Immature natural killer cell (primary cell): ENCODE data around the gene MOB1B. TPM values are rescaled to one million over a fixed set of nuclear protein-coding genes. Genes with fewer than 3 reads are reported as not detected.
A peak's percentile ranks its signal among the peaks of the same experiment; 100 is the strongest.
"Not testable (repeated sequence)": the region's sequence is repeated elsewhere in the genome, so short reads cannot be mapped to it uniquely, and the experiment has no call there.

Source experiments
- DNase-seq, 3 donors: peaks; one replicate each; pipeline ENCODE4 v3.0.0; 2022; ENCODE audit warnings: mixed read lengths in 1 of 3
- H3K27ac Mint-ChIP-seq, 6 donors: one replicate each; pipeline ENCODE4 v1.8.0; 2020; ENCODE audit warnings: mixed read lengths in 6 of 6, mild to moderate bottlenecking in 5 of 6, inconsistent platforms in 4 of 6, moderate library complexity in 3 of 6
- H3K27me3 Mint-ChIP-seq, 3 donors: one replicate each; pipeline ENCODE4 v1.8.0; 2020 to 2021; ENCODE audit warnings: low read depth in 3 of 3, mild to moderate bottlenecking in 3 of 3, mixed read lengths in 3 of 3, moderate library complexity in 3 of 3, inconsistent platforms in 1 of 3
- H3K36me3 Mint-ChIP-seq, 3 donors: one replicate each; pipeline ENCODE4 v1.8.0; 2020; ENCODE audit warnings: mixed read lengths in 3 of 3, inconsistent platforms in 2 of 3, mild to moderate bottlenecking in 2 of 3
- H3K4me1 Mint-ChIP-seq, 2 donors: one replicate each; pipeline ENCODE4 v1.8.0; 2020; ENCODE audit warnings: inconsistent platforms in 2 of 2, mild to moderate bottlenecking in 2 of 2, mixed read lengths in 2 of 2, moderate library complexity in 1 of 2
- H3K4me3 Mint-ChIP-seq, 5 donors: one replicate each; pipeline ENCODE4 v1.8.0; 2020; ENCODE audit warnings: mild to moderate bottlenecking in 5 of 5, mixed read lengths in 5 of 5, inconsistent platforms in 3 of 5, moderate library complexity in 3 of 5
- H3K9me3 Mint-ChIP-seq, 6 donors: one replicate each; pipeline ENCODE4 v1.8.0; 2020; ENCODE audit warnings: mild to moderate bottlenecking in 6 of 6, mixed read lengths in 6 of 6, inconsistent platforms in 4 of 6, moderate library complexity in 3 of 6
- polyA plus RNA-seq, 3 donors: library from polyadenylated mRNA; unstranded; fragments of 300-500 nt; fragmentation: Illumina TruSeq; gene quantifications; one replicate each; pipeline ENCODE4 v1.2.3, GENCODE V29; 2021

Gene MOB1B
- polyA plus RNA-seq, 3 donors from 2014 or later, result 1.6 to 1.9 TPM; not detected in 1

DNA sequence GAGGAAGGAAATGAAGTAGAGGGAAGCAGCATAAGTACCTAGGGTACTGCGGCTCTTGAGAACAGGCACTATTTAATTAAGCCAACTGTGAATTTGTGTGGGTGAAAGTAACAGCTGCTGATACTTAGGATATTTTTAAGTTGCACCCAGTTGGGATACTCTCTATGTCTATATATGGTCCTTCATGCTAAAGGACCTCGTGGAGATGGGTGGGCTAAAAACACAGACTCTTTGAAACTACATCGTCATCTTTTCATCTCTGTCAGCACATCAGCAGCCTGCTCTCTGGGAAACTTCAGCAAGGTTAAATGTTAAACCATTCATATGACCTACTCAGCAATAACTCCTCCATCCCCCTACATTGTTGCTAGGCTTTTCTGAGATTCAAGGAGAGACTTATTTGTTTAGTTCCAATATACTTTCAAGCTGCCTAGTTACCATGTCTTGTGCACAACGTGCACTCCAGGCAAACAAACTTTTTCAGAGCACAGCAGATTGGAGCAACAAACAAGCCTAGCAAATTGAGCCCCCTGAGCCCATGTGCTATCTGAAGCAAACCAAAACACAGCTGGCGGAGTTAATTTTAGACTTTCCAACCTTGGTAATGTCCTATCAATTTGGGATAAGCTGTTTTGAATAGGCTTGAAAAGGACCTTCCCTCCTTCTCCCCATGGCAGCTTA, 6.2 kb upstream of the MOB1B start:
- H3K27ac Mint-ChIP-seq, result no peak overlapping the region

DNA sequence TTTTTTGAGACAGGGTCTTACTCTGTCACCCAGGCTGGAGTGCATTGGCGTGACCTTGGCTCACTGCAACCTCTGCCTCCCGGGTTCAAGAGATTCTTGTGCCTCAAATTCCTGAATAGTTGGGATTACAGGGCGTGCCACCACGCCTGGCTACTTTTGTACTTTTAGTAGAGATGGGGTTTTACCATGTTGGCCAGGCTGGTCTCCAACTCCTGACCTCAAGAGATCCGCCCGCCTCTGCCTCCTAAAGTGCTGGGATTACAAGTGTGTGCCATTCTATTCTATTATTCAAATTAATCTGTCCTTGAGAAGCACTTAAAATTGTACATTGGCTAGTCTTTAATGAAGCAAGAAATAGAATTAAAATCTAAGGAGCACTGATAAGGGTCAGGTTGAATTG, 3.6 kb upstream of the MOB1B start:
- H3K4me1 Mint-ChIP-seq, result peaks cover 15 to 19% of the 10 kb centered on the region in 2 donors
- not testable (repeated sequence) for H3K36me3 Mint-ChIP-seq, H3K27me3 Mint-ChIP-seq, H3K27ac Mint-ChIP-seq, H3K4me3 Mint-ChIP-seq, H3K9me3 Mint-ChIP-seq, DNase-seq

More for the DNA sequence above, 6.2 kb upstream of the MOB1B start:
- no peaks in the 10 kb centered on the region for H3K27me3 Mint-ChIP-seq
- H3K9me3 Mint-ChIP-seq, result no peaks in the 10 kb centered on the region
- no peak overlapping the region for H3K4me3 Mint-ChIP-seq
- no peaks in the 10 kb centered on the region for H3K36me3 Mint-ChIP-seq
- no peaks in the 10 kb centered on the region for H3K4me1 Mint-ChIP-seq
- no peak for DNase-seq

DNA sequence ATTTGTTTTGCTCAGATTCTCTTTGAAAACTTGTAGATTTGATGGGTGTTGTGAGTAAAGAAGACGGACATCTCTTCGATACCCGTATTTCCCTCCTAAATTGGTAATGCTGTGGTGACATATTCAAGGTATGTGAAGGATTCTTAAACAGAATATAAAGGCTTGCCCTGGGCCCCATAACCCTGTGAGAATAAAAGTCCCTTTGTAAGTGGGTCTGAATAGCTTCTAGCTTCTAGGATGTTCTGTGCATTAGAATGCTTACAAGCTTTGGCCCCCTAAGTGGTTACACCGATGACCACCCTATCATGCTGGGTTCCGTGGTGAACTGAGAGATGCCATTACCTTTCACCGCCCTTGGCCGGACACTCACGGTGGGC, 574 bp upstream of the MOB1B start:
- peaks cover 0 to 9% (median 4%) of the 10 kb centered on the region in 3 donors for H3K36me3 Mint-ChIP-seq
- H3K9me3 Mint-ChIP-seq, result no peaks in the 10 kb centered on the region
- peaks cover 0 to 2% (median 0%) of the 10 kb centered on the region in 3 donors for H3K27me3 Mint-ChIP-seq
- no peak for DNase-seq
- H3K4me1 Mint-ChIP-seq, result peaks cover 23 to 36% of the 10 kb centered on the region in 2 donors
- peak overlapping the region; percentile 96 to 99 (median 97) for H3K4me3 Mint-ChIP-seq
- peak overlapping the region; percentile 61 to 84 (median 78) for H3K27ac Mint-ChIP-seq

DNA sequence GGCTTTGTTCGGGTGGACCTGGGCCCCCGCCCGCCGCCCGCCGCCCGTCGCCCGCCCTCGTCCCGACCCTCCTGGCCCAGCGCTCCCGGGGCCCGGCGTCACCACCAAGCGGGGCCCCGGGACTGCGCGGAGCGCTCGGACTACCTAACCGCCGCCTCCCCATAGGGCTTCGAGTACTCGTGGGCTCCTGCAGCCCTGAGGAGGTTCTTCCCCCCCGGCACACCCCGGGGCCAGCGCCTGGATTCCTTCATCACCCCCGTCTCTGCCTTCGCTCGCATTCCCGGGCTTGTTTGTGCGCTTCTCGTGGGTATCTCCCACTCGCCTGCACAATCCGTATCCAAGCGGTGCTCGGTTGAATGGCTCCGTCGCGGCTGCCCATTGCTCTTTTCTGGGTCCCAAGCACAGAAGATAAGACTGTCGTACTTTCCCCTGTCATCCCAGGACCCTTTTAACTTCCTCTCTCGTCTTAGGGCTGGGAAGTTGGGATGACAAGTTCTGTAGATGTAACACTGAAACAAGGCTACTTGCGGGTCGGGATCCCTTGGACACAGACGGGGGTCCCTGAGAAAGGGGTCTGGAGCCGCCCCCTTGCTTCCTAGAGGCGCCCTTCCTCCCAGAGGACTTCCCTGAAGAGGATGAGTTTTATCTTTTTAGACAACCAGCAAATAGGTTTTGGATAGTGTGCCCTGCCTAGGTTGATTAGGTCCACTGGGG, 565 bp downstream of the MOB1B start:
- Mint-ChIP-seq H3K4me1 (peaks cover 23 to 41% of the 10 kb centered on the region in 2 donors), H3K9me3 (no peaks in the 10 kb centered on the region), H3K27ac (peak overlapping the region; percentile 77 to 93 (median 85)), H3K4me3 (peak overlapping the region; percentile 96 to 99 (median 97)), H3K27me3 (peaks cover 0 to 2% (median 0%) of the 10 kb centered on the region in 3 donors), H3K36me3 (peaks cover 0 to 14% (median 8%) of the 10 kb centered on the region in 3 donors)
- DNase-seq, result peak in 2 of 3 donors; percentile 1 to 4

DNA sequence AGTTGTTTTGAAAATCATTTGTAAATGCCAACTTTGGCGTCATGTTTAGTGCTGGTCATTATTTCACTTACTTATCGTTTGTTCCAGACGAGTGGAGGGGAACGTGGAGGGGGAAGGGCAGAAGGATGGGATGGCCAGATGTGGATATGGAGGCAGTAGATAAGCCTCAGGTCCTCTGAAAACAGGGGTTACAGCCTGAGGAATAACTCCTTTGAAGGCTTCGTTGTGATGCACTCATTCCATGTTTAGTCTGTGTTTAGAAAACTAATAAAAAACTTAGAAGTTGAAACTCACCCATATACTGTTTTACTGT, 1.1 kb downstream of the MOB1B start:
- Mint-ChIP-seq H3K27me3 (peaks cover 0 to 2% (median 0%) of the 10 kb centered on the region in 3 donors), H3K36me3 (peaks cover 0 to 14% (median 8%) of the 10 kb centered on the region in 3 donors), H3K27ac (peak overlapping the region in 5 of 6 donors; percentile 51 to 93 (median 84)), H3K4me3 (peak overlapping the region; percentile 96 to 99 (median 97)), H3K9me3 (no peaks in the 10 kb centered on the region), H3K4me1 (peaks cover 23 to 41% of the 10 kb centered on the region in 2 donors)
- no peak for DNase-seq

DNA sequence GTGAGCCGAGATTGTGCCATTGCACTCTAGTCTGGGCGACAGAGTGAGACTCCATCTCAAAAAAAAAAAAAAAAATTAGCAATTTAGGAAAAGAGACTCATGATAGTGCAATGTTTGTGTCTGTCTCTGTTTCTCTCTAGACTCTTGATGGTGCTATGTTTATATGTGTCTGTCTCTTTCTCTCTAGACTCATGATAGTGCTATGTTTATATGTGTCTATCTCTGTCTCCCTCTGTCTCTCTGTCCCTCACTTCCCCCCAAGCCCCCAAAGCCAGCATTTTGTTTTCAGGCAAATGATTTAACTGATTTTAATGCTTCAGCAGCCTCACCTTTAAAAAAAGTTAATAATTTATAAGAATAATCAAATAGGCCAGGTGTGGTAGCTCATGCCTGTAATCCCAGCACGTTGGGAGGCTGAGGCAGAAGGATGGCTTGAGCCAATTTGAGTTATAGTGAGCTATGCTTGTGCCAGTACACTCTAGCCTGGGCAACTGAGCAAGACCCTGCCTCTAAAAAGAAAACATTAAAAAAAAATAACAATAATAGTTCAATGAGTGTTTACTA, 6.9 kb downstream of the MOB1B start:
- Mint-ChIP-seq H3K27me3 (no peaks in the 10 kb centered on the region), H3K36me3 (peaks cover 0 to 14% (median 8%) of the 10 kb centered on the region in 3 donors), H3K27ac (no peak overlapping the region), H3K4me1 (peaks cover 11 to 21% of the 10 kb centered on the region in 2 donors), H3K4me3 (no peak overlapping the region), H3K9me3 (no peaks in the 10 kb centered on the region)
- no peak for DNase-seq

DNA sequence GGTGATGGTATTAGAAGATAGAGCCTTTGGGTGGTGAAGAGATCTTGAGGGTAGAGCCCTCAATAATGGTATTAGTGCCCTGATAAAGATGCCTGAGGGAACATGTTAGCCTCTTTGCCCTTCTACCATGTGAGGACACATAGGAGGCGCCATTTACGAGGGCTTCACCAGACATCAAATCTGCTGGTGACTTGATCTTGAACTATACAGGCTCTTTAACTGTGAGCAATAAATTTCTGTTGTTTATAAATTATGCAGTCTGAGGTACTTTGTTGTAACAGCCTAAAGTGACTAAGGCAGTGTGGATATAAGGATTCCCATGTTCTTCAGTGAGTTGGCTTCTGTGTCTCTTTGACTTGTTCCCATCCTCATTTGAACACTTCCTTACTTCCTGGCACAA, 11.8 kb downstream of the MOB1B start:
- Mint-ChIP-seq H3K4me1 (peaks cover 20 to 25% of the 10 kb centered on the region in 2 donors), H3K27ac (peak overlapping the region in 1 of 6 donors; percentile 6), H3K27me3 (no peaks in the 10 kb centered on the region), H3K4me3 (no peak overlapping the region), H3K36me3 (no peaks in the 10 kb centered on the region), H3K9me3 (no peaks in the 10 kb centered on the region)
- no peak for DNase-seq

DNA sequence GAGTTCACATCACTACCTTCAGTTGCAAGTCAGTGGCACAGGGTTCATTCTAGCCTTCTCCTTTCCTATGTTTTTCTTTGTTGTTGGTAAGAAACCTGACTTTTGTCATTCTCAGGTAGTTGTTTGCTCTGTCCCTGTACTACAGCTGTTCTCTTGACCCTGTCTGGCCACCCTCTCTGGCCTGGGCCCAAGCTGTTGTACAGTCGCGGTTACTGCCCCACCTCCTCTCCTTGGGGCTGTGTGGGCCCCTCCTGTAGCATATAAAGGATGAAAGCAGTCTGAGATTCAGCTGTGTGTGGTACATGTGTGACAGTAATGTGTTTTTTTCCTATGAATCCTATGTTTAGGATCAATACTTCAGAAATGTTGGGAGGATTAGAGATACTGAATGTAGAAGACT, 12.5 kb downstream of the MOB1B start:
- peaks cover 19 to 25% of the 10 kb centered on the region in 2 donors for H3K4me1 Mint-ChIP-seq
- H3K27ac Mint-ChIP-seq, result peak overlapping the region in 1 of 6 donors; percentile 12
- H3K27me3 Mint-ChIP-seq, result no peaks in the 10 kb centered on the region
- H3K9me3 Mint-ChIP-seq, result no peaks in the 10 kb centered on the region
- H3K4me3 Mint-ChIP-seq, result no peak overlapping the region
- no peak for DNase-seq
- H3K36me3 Mint-ChIP-seq, result no peaks in the 10 kb centered on the region

DNA sequence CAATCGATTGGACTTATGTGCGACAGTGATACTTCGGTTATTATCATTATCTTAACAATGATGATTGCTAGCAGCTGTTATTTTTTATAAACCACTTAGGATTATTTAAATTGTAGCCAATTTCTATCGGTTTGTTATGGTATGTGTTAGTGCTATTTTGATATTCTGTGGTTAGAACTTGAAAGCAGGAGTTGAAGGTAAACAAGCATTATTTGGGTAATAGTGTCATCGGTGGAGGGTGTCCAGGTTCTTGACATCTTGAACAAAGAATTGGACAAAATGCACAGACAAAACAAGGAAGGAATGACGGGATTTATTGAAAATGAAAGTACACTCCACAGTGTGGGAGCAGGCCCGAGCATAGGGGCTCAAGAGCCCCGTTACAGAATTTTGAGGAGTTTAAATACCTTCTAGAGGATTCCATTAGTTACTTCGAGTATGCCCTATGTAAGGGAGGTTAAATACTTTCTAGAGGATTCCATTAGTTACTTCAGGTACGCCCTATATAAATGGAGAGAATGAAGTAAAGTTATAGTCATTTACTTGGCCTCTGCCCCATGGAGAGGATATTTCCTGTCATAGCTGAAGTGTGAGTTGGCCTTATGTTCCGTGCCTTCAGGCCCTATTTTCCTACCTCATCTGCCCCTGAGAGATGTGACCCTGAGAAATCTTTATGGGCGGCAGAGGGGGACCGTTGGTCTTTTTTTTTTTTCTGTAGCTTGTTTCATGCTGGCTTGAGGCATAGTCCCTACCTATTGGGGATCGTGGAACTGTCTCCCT, 13.1 kb downstream of the MOB1B start:
- Mint-ChIP-seq H3K9me3 (no peaks in the 10 kb centered on the region), H3K27me3 (no peaks in the 10 kb centered on the region), H3K36me3 (no peaks in the 10 kb centered on the region), H3K27ac (peak overlapping the region in 3 of 6 donors; percentile 3 to 55 (median 12)), H3K4me1 (peaks cover 19 to 25% of the 10 kb centered on the region in 2 donors), H3K4me3 (no peak overlapping the region)
- no peak for DNase-seq

DNA sequence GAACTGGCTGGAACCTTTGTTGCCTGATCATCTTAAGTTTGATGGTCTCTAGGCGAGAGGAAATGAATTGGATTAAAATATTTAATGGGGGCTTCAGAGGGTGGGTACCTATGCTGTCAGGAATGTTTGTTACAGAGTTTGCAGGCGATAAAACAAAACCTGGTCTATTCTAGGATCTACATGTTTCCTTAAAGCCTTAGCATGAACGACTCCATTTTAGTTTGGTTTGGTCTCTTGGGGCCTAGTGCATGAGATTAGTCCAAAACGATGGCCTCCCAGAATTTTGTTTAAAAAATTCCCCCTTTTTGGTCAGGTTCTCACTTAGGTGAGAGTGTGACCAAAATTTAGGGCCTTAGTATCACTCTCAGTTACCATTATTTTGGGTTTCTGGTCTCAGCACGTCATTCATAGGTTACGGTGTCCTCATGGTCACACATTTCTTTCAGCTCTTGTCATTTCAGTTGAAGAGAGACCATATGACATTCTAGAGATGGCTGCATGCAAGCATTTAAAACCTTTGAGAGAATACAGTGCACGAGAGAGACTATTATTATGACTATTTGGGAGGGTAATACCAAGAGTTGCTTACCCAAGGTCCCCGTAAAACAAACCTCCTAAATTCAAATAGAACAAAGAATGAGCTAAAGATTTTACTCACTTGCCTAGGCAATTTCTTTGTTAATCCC, 13.8 kb downstream of the MOB1B start:
- no peaks in the 10 kb centered on the region for H3K27me3 Mint-ChIP-seq
- peak overlapping the region in 1 of 6 donors; percentile 55 for H3K27ac Mint-ChIP-seq
- DNase-seq, result no peak
- H3K36me3 Mint-ChIP-seq, result no peaks in the 10 kb centered on the region
- peaks cover 19 to 25% of the 10 kb centered on the region in 2 donors for H3K4me1 Mint-ChIP-seq
- no peak overlapping the region for H3K4me3 Mint-ChIP-seq
- H3K9me3 Mint-ChIP-seq, result no peaks in the 10 kb centered on the region

DNA sequence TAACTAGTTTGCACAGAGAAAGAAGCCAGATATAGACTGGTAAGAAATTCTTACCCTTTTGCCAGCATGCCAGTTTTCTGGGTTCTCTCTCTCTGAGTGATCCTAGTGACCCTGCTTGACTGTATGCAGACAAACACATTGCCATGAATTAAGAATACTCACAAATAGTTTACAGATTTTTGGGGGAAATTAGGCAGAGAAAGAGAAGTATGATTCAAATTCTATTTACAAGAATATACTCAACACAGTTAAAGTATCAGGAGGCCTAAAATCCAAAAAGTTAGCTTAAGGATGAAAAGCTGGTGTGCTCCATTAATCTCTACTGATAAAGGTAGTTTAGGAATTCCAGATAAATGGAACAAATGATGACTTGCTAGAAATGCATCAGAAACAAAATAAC, 18.4 kb downstream of the MOB1B start:
- Mint-ChIP-seq H3K4me1 (peaks cover 9 to 29% of the 10 kb centered on the region in 2 donors), H3K27me3 (no peaks in the 10 kb centered on the region), H3K36me3 (no peaks in the 10 kb centered on the region), H3K27ac (no peak overlapping the region), H3K4me3 (no peak overlapping the region), H3K9me3 (no peaks in the 10 kb centered on the region)
- DNase-seq, result no peak

DNA sequence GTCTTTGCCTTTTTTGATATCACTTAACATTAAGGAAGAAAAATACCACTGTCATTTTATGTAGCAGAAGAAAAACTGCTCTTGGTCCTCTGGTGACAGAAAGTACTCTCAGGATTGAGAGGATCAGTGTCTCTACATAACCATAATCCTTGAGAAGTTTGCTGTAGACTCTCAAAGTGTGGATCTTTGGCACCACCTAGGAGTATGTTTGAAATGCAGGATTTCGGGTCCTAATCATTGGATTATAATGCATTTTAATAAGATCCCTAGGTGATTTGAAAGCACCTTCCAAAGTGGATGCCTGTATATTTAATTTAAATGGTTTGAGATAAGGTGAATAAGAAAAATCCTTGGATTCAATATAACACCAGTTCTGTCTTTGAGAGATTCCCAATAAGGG, 23.2 kb downstream of the MOB1B start:
- no peak for DNase-seq
- Mint-ChIP-seq H3K27me3 (peaks cover 0 to 2% (median 0%) of the 10 kb centered on the region in 3 donors), H3K9me3 (no peaks in the 10 kb centered on the region), H3K36me3 (no peaks in the 10 kb centered on the region), H3K4me3 (no peak overlapping the region), H3K27ac (no peak overlapping the region), H3K4me1 (peaks cover 28 to 55% of the 10 kb centered on the region in 2 donors)

DNA sequence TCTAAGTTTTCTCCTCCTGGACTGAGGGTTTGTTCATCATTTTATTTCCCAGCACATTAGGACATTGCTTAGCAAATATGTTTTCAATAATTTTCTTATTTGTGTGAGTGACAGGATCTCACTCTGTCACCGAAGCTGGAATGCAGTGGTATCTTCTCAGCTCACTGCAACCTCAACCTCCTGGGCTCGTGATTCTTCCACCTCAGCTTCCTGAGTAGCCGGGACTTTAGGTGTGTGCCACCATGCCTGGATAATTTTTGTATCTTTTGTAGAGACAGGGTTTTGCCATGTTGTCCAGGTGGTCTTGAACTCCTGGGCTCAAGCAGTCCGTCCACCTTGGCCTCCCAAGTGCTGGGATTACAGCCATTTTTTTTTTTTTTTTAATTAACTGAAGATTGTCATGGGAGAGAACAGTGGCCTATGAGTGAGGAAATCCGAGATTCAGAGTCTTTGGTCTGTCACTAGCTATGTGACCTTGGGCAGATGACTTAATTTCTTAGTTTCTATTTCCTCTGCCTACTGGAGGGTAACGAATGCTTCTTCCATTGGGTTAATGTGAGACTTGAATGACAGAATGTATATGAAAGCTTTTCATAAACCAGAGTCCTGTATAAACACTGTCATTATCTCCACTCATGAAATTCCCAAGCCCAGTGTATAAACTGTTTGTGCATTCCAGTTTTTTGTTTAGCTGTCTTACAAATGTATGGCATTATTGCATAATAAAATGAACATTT, 23.9 kb downstream of the MOB1B start:
- peak overlapping the region in 2 of 5 donors; percentile 18 to 24 for H3K4me3 Mint-ChIP-seq
- peaks cover 0 to 3% (median 0%) of the 10 kb centered on the region in 3 donors for H3K27me3 Mint-ChIP-seq
- H3K27ac Mint-ChIP-seq, result peak overlapping the region in 3 of 6 donors; percentile 15 to 58 (median 32)
- no peaks in the 10 kb centered on the region for H3K9me3 Mint-ChIP-seq
- peaks cover 33 to 61% of the 10 kb centered on the region in 2 donors for H3K4me1 Mint-ChIP-seq
- no peak for DNase-seq
- no peaks in the 10 kb centered on the region for H3K36me3 Mint-ChIP-seq
